NCI-H1436 (cell line): Measurements from ENCODE around the gene CHST7.

Source experiments
- DNase-seq: peaks from one replicate; lab custom pipeline; 2025; lab: John Stamatoyannopoulos, UW

CHST7 gene

GRCh38 chrX:46573892-46574773 is 568 bp downstream of the CHST7 start:
- peak; percentile 34 for DNase-seq

DNA sequence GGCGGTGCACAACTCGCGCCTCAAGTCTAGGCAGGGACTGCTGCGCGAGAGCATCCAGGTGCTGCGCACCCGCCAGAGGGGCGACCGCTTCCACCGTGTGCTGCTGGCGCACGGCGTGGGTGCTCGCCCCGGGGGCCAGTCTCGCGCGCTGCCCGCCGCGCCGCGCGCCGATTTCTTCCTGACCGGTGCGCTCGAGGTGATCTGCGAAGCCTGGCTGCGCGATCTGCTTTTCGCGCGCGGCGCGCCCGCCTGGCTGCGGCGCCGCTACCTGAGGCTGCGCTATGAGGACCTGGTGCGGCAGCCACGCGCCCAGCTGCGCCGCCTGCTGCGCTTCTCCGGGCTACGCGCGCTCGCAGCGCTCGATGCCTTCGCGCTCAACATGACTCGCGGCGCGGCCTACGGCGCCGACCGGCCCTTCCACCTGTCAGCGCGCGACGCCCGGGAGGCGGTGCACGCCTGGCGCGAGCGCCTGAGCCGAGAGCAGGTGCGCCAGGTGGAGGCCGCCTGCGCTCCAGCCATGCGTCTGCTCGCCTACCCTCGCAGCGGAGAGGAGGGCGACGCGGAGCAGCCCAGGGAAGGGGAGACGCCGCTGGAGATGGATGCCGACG is 1.3 kb downstream of the CHST7 start:
- DNase-seq = no peak

DNA sequence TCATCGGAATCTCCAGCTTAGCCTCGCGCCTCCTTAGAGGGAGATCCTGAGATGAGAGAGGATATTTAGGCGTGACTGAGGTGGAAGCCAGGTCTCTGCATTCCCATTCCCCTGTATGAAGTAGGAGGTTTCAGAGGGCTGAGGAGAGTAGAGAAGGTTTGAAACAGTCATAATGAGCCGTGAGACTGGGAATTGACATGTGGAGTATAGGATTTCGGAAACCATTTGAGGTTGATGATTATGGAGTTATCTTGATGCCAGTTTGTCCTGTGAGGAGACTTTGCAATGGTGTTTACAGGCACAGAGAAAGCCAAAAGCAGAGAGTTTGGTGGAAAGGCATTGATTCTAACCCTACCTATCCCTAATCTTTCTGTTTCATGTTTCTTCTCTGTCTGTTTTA is 2.0 kb downstream of the CHST7 start:
- DNase-seq = no peak

GRCh38 chrX:46575991-46576392 is 2.4 kb downstream of the CHST7 start:
- DNase-seq = no peak

GRCh38 chrX:46576458-46576857 is 2.9 kb downstream of the CHST7 start:
- DNase-seq = no peak

DNA sequence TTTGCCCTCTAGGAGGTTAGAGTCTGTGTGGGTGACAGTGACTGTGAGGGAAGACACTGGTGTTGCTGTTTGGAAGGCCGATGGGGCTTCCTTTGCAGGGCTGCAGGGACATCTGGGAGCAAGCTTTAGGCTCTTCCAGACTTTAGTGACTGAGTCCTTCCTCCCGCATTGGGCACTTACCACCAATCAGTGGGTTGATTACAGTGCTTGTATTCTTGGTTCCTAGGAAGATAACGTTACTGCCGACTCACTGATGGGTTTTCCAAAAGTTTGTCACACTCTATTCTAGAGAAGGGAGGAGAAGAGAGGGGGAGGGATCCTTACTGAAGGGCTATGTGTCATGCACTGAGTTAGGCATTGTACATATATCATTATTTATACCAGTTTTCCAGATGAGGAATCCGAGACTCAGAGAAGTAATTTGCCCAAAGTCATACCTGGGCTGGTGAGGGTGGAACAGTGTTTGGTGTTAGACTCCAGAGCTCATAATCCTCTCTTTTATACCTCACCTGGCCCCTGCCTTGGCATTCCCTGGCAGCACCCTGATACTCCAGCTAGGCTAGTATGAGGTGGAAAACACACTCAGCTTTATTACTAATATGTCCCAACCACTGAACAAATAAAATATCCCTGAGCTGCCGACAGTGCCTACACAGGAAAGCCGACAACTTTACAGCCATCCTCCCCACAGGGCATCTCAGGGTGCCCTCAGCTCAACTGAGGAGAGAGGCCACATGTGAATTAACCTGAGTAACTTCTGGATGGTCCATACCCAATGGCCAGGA is 3.8 kb downstream of the CHST7 start:
- no peak for DNase-seq

DNA sequence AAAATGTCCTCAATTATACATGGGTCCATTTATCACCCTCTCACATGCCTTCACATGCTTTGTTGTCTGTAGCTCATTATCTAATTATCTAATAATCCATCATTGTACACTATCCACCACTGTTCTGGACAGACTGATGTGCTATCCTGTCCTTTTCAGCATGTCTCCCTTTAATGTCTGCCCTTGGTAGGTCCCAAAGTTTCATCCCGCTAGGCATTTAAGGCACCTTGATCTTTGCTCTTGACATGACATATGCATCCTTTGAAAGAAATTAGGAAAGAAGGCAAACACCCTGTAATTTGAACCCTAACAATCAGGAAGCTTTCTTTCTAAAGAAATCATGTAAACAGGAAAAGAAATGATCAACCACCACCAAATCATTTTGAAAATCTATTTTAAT is 5.7 kb downstream of the CHST7 start:
- DNase-seq = no peak

- no peak for DNase-seq
Measured at GRCh38 chrX:46580613-46581012, 7.0 kb downstream of the CHST7 start.

DNA sequence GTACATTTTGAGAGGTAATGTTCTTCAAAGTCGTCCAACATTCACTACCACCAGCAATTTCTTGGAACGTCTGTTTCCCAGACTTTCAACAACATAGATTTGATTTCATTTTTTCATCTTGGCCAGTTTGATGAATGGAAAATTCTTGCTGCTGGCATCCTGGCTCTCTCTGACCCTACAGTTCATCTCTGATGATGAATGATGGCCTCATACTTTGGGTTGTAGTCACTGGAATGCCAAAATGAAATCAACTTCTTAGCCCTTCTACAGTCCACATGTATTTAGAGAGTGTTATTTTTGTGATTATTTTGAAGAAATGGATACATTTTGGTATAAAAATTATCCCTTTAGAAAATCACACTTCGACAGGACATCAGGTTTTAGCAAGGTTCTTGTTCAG is 8.8 kb downstream of the CHST7 start:
- DNase-seq = no peak

- no peak for DNase-seq
Measured at GRCh38 chrX:46582966-46583365, 9.4 kb downstream of the CHST7 start.

DNA sequence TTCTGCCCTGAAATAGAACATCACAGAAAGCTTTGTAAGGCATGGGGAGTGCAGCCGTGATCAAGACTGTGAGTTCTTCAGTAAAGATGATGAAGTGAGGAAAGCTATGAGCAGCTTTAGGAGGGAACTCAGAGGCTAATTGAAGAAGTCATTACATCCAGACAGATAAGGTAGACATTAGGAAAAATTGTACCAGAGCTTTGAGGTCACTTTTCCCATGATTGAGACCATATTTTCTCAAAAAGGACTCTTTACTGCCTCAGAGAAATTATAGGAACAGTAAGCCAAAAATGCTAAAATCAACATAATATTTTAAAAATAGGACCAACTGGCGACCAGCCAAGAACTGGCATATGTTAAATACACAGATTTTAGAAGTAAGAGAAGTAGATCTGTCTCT is 11.2 kb downstream of the CHST7 start:
- no peak for DNase-seq

DNA sequence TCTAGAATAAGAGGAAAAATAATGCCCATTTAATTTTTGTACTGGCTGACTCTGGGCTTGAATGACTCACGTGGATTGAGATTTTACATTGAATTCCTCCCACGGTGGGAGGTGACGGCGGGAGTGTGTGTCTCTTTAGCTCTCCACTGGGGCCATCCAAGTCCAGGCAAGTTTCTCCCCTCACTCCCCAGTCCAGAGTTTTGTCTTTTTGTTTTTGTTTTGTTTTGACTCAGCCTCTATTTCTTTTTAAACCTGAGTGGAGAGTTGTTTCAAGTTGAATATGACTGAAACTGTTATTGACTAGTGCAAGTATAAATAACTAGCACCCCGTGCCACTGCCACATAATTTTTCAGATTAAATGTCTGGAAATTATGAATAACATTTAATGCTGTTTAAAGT is 13.6 kb downstream of the CHST7 start:
- no peak for DNase-seq

- no peak for DNase-seq
Measured at GRCh38 chrX:46587753-46588171, 14.2 kb downstream of the CHST7 start.

DNA sequence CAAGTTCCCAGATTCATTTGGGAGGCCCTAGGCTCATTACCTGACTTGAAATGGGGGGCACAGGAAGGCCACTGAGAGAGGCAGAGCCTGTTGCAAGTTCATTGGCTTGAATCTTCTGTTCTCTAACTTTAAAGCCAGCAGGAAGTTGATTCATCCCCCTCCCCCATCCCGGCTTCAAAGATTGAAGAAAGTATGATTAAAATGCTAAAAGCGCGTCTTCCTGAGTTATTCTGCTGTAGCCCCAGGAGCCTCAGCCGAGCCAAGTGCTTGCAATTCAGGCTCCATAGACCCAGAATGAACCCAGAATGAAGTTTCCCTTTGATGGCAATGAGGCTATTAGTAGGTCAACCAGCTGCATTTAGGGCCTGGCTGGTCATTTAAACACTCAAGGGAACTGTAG is 14.7 kb downstream of the CHST7 start:
- DNase-seq = no peak

- no peak for DNase-seq
Measured at GRCh38 chrX:46589977-46590723, 16.6 kb downstream of the CHST7 start.

DNA sequence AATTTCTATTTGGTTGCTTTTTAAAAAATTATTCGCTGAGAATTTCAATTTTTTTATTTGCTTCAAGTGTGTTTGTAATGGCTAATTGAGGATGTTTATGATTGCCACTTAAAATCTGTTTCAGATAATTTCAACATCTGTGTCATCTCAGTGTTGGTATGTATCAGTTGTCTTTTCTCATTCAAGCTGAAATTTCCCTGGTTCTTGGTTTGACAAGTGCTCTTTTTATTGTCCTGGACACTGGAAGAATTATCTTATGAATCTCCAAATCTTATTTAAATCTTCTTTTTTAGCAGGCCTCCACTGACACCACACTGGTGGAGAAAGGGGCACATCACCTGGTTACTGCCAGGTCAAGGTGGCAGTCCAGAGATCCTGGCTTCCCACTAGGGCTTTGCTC is 21.5 kb downstream of the CHST7 start:
- DNase-seq = no peak

DNA sequence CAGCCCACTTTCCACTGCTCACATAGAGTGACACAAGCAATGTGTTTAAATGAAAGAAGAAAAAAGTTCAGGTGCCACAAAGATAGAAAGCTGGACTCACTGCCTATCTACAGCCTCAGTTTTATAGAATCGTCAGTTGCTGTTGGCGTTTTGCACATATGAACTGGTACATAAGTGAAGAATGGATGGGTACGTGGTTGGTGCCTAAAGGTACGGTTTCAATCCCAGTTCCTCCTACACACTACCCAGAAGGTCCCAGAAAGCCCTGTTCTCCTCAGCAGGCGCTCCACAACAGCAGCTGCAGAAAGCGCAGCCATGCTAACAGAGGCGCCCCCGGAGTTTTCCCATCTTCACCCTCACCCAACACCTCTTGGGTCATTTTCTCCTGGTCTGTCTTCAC is 23.6 kb downstream of the CHST7 start:
- DNase-seq = no peak

DNA sequence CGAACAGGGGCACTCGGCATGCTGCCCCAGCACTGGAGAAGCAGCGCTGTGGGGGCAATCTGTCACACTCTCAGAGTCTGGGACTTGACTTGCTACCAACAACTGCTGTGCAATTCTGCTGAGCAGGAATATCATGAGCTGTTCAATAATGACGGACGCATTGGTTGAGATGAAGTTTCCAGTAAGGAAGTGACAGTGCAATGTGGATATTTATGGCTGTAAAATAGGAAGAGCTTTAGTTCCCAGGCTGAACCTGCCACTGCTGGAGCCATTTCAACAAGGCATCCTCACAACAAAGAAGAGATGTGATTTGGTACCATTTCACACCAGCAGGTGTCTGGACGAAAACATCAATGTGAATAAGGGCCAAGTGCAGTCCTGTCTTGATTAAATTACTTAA is 24.2 kb downstream of the CHST7 start:
- no peak for DNase-seq

GRCh38 chrX:46599051-46599560 is 25.5 kb downstream of the CHST7 start:
- no peak for DNase-seq

DNA sequence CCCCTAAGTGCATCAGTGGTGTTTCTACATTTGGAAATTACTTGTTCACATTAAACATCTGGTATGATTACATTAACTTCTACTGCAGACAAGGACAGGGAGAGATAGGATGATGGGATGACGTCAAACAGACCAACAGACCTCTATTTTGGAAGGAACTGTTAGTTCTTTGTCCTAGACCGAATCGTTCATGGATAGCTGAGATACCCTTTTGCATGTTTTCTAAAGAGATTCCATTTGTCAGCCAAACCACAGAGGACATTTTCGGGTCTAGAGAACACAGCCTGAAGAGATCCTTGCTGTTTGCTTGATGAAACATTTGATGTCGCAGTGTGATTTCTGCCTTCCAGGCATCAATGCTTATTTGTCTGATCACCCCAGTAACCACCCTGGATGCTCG is 27.7 kb downstream of the CHST7 start:
- DNase-seq = no peak

DNA sequence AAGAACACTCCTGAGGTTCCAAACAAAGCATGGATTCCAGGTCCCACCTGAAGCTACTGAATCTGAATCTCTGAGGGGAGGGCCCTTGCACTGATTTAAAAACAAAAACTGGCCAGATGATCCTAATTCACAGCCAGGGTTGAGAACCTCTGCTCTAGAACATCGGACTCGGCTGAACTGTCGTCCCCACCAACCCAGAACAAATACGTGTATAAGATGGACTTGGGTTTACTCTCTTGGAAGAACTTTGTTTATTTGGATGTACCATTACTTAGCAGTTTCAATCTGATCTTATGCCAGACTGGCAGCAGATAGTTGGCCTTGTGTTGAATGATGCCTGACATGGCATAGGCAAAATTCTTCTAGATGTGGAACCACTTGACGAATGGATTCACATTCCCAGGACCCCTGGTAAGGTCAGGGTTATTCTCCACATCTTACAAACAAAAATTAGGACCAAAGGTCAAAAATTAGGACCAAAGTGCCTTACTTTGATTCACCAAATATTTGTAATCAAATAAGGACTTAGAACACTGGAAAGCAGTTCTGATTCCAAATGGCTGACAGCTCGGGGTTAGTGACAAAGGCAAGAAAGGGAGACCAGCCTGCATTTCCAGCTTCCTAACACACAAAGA is 29.0 kb downstream of the CHST7 start:
- DNase-seq = no peak

- no peak for DNase-seq
Measured at GRCh38 chrX:46607916-46608315, 34.4 kb downstream of the CHST7 start.
